Measurements from ENCODE around the gene ROR2.

The ROR2 gene

DNA sequence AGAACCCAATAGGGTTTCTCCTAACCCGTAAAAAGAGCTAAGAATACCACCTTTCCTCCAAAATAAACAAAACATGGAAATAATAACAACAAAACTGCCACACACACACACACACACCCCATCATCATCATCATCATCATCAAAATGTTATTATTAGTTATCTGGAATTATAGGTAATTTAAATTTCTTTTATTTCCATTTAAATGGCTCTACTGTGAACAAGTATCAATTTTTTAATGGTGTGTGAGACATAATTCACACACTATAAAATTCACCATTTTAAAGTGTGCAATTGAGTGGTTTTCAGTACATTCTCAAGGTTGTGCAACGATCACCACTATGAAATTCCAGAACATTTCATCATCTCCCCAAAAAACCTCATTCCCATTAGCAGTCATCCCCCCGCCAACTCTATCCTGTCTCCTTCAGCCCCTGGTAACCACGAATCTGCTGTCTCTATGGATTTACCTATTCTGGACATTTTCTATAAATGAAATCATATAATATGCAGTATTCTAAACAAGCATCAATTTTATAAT lies 172.7 kb downstream of the ROR2 start:
- Mint-ChIP-seq H3K9me3 (no peaks in the 10 kb centered on the region), H3K27me3 (peaks cover 10% of the 10 kb centered on the region), H3K27ac (peak overlapping the region; percentile 71), H3K4me1 (ENCODE audit: low read depth) (peaks cover 49% of the 10 kb centered on the region), H3K4me3 (no peak overlapping the region), H3K36me3 (ENCODE audit: low read depth) (no peaks in the 10 kb centered on the region)
- intact Hi-C loops (cut with micrococcal nuclease): loop anchor here (10.0 kb wide), 1 partner anchor 127 kb away; no protein-coding TSS in a partner anchor

DNA sequence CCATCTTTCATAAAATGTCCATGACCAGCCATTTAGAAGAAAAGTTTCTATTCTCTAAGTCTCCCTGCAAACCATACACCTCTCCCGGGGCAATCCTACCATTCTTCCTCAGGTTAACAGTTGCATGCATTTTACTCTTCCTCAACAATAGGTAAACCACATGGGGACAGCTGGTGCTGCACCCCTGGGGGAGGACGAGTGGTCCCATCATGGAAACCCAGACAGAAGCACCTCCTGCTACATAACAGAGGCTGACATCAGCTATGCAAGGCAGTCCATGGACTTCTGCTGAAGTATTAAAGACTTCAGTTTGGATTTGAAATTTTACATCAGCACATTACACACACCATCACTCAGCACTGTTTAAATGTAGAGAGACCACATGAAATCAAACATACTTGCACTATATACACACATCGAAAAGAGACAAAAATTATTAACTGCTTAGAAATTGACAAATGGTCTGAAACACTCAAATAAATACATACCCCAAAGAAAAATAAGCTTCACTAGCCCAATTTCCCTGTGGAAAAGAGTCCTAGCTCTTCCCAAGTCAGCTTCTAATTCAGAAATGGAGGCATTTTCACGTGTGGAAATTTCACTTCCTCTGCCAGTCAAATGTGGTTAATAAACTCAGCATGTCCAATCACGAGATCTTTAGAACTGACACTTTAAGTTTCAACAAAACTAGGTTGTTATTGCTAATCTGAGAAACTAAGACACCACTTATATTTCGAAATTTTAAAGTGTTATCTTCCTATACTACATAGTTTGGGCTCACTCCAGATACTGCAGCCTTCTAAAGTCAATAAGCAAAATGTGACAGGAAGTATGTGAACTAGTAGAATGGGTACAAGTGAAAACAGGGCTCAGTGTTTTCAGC lies 173.4 kb downstream of the ROR2 start:
- no peaks in the 10 kb centered on the region for H3K36me3 Mint-ChIP-seq (ENCODE audit: low read depth)
- peaks cover 51% of the 10 kb centered on the region for H3K4me1 Mint-ChIP-seq (ENCODE audit: low read depth)
- peak overlapping the region; percentile 58 for H3K4me3 Mint-ChIP-seq
- H3K27ac Mint-ChIP-seq: peak overlapping the region; percentile 71
- intact Hi-C loops (cut with micrococcal nuclease): loop anchor here (10.0 kb wide), 1 partner anchor 128 kb away; no protein-coding TSS in a partner anchor
- H3K27me3 Mint-ChIP-seq: peaks cover 10% of the 10 kb centered on the region
- H3K9me3 Mint-ChIP-seq: no peaks in the 10 kb centered on the region

DNA sequence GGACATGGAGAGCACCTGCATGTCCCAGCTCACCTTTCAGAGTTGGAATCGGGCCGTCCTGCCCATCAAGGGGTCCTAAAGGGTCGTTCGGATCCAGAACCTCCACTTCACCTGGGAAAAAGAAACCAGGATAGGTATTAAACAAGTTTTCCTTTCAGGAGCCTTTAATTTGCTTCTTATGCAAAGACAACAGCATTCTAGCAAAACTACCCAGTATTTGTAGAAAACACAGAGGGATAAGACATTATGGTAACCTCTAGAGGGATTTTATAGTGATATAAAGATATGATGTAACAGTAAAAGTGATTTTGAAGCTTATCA lies 174.4 kb downstream of the ROR2 start:
- H3K27ac Mint-ChIP-seq: peak overlapping the region; percentile 71
- peak overlapping the region; percentile 8 for H3K4me3 Mint-ChIP-seq
- no peaks in the 10 kb centered on the region for H3K36me3 Mint-ChIP-seq (ENCODE audit: low read depth)
- no peaks in the 10 kb centered on the region for H3K9me3 Mint-ChIP-seq
- peaks cover 60% of the 10 kb centered on the region for H3K4me1 Mint-ChIP-seq (ENCODE audit: low read depth)
- H3K27me3 Mint-ChIP-seq: peaks cover 10% of the 10 kb centered on the region
- intact Hi-C loops (cut with micrococcal nuclease): loop anchor here (2.0 to 10.0 kb wide), 2 partner anchors 129 to 175 kb away; partner anchors contain the start of gene ROR2

DNA sequence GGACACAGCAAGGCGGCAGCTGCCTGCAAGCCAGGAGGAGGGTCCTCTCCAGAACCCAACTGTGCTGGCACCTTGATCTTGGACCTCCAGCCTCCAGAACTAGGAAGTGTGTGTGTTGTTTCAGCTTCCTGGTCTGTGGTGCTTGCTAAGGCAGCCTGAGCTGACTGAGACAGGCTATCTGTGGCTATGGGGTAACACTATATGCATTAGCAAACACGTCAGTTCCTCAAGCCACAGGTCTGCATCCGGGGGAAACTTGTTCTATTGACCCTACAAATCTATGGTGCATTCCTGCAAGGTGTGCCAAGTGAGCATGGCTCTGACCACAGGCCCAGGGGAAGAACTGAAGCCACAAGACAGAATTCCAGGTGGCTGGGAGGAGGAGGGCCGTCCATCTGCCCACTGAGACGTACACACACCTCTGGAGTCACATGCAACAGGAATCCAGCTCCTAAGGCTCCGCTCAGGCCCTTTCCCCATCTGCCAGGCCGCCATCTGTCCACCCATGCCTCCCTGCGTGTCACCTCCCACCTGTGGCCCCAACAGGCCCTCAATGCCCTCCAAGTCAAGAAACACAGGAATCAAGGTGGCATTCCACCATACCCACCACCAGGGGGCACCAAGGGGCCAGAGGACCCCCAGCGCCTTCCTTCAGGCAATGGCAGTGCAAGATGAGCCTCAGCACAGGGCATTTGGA lies 174.9 kb downstream of the ROR2 start:
- H3K9me3 Mint-ChIP-seq: no peaks in the 10 kb centered on the region
- no peaks in the 10 kb centered on the region for H3K36me3 Mint-ChIP-seq (ENCODE audit: low read depth)
- intact Hi-C loops (cut with micrococcal nuclease): loop anchor here (2.0 to 10.0 kb wide), 2 partner anchors 130 to 176 kb away; partner anchors contain the start of gene ROR2
- H3K4me1 Mint-ChIP-seq (ENCODE audit: low read depth): peaks cover 65% of the 10 kb centered on the region
- no peak overlapping the region for H3K4me3 Mint-ChIP-seq
- peaks cover 9% of the 10 kb centered on the region for H3K27me3 Mint-ChIP-seq
- peak overlapping the region; percentile 71 for H3K27ac Mint-ChIP-seq

DNA sequence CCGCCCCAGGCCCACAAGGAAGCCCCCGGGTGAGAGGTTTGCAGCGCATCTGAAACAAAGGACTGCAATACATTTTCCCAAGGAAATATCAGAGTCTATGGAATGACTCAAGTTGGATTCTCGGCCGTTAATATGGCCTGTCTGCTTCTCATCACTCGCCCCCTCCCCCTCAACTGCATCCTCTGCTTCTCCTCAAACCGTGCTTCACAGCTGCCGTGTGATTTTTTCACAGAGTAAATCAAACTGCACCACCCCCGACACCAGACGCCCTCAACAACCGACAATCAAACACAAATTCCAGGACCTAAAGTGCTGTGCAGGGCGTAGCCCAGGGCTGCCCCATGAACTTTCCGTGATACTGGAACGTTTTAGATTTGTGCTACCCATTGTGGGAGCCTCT lies 176.9 kb downstream of the ROR2 start:
- H3K4me1 Mint-ChIP-seq (ENCODE audit: low read depth): peaks cover 76% of the 10 kb centered on the region
- peaks cover 16% of the 10 kb centered on the region for H3K27me3 Mint-ChIP-seq
- intact Hi-C loops (cut with micrococcal nuclease): loop anchor here (10.0 kb wide), 1 partner anchor 132 kb away; no protein-coding TSS in a partner anchor
- no peaks in the 10 kb centered on the region for H3K36me3 Mint-ChIP-seq (ENCODE audit: low read depth)
- H3K4me3 Mint-ChIP-seq: no peak overlapping the region
- peak overlapping the region; percentile 71 for H3K27ac Mint-ChIP-seq
- no peaks in the 10 kb centered on the region for H3K9me3 Mint-ChIP-seq

DNA sequence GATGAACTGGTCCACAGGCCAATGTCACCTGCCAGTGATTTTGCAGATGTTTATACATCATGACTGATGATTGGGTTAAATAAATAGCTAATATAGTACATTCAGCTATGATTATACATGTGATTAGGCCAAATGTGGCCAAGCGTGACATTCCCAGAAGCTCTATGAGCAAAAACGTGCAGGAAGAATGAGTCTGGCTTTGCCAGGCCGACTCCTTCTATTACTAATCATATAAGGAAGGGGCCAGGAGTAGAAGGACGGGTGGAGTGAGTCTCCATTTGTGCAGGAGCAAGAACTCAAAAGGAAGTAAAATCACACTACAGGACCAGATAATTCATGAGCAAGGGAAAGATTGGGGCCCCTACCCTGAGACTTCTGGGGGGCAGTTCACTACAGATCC lies 178.2 kb downstream of the ROR2 start:
- intact Hi-C loops (cut with micrococcal nuclease): loop anchor here (10.0 kb wide), 1 partner anchor 133 kb away; no protein-coding TSS in a partner anchor
- peaks cover 21% of the 10 kb centered on the region for H3K27me3 Mint-ChIP-seq

DNA sequence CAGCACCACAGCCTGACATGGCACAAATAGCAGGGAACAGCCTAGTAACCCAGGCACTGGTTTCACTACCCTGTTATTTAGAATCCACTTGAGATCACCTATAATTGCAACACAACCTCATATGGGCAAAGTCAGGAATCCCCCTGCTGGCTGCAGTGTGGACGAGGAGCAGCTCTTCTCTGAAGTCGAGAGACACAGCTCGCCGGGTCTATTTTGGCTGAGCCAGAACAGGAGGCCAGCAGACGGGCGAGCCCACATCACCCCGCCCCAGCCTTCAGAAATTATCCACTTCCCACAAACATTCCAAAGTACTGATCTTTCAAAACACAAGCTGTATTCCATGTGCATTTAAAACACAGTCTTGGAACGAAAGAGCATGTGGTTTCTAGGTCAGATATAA lies 179.0 kb downstream of the ROR2 start:
- H3K9me3 Mint-ChIP-seq: no peaks in the 10 kb centered on the region
- H3K4me3 Mint-ChIP-seq: no peak overlapping the region
- intact Hi-C loops (cut with micrococcal nuclease): loop anchor here (10.0 kb wide), 1 partner anchor 134 kb away; no protein-coding TSS in a partner anchor
- no peaks in the 10 kb centered on the region for H3K36me3 Mint-ChIP-seq (ENCODE audit: low read depth)
- peak overlapping the region; percentile 25 for H3K27ac Mint-ChIP-seq
- peaks cover 21% of the 10 kb centered on the region for H3K27me3 Mint-ChIP-seq
- H3K4me1 Mint-ChIP-seq (ENCODE audit: low read depth): peaks cover 73% of the 10 kb centered on the region

More for the DNA sequence above, 178.2 kb downstream of the ROR2 start:
- peaks cover 73% of the 10 kb centered on the region for H3K4me1 Mint-ChIP-seq (ENCODE audit: low read depth)
- no peaks in the 10 kb centered on the region for H3K9me3 Mint-ChIP-seq
- H3K27ac Mint-ChIP-seq: peak overlapping the region; percentile 25
- no peaks in the 10 kb centered on the region for H3K36me3 Mint-ChIP-seq (ENCODE audit: low read depth)
- no peak overlapping the region for H3K4me3 Mint-ChIP-seq

DNA sequence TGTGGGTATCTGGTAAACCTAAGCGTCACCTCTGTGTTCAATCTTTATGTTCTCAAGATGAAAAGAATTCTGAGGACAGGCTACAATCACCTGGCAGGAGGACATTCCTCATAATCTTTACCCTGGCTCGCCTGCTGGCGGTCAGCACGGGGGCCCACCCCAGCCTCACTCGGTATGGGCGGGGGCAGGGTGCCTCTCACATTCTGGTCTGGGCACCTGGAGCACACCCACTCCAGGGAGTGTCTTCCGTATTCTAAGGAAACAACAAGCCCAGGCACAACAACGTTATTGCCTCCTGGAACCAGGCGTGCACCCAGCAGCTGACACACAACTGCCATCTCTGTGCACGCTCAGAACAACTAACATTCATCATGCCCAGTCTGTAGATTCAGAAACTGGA lies 179.8 kb downstream of the ROR2 start:
- Mint-ChIP-seq H3K27me3 (peaks cover 24% of the 10 kb centered on the region), H3K27ac (peak overlapping the region; percentile 25)

DNA sequence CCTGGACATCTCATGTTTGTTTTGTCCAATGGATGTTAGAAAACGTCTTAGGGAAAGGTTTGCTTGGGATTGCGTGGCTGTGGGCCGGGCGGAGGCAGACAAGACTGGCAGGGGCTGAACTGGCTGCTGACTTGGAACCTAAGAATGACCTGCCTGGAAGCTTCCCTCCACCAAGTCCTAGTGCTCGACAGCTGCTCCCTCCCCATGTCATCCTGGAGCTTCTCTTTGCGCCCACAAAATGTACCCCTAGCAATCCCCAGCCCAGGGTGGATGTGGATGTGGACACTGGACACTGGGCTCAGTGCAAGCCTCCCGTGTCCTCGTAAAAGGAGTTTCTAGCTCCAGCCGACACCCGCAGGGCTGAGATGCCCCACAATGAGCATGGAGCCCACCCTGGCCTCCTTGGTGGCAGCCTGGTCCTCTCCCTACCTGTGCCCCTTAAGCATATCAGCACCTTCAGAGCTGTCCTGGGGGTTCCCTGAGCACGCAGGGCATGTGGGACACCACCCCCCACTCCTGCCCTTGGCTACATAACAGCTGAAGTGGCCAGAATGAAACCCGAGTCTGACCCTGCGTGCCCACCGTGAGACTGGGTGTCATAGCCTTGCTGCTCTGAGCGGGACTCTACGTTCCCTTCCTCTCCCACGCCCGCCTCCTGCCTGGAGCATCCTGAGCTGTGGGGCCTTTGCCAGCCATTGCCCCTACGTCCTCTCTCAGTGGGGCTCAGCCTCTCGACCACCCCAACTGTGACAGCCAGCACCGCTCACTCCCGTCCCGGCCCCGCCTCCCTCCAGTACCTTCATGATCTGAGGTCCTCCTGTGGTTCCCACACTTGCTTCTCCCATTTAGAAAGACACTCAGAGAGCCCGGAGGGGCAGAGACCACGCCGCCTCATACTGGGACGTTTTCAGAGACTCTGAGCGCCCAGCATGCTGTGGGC lies 180.8 kb downstream of the ROR2 start:
- H3K36me3 Mint-ChIP-seq (ENCODE audit: low read depth): no peaks in the 10 kb centered on the region
- intact Hi-C loops (cut with micrococcal nuclease): no loop called here
- peaks cover 11% of the 10 kb centered on the region for H3K9me3 Mint-ChIP-seq
- no peak overlapping the region for H3K4me3 Mint-ChIP-seq
- H3K27ac Mint-ChIP-seq: peak overlapping the region; percentile 25
- H3K27me3 Mint-ChIP-seq: peaks cover 30% of the 10 kb centered on the region
- H3K4me1 Mint-ChIP-seq (ENCODE audit: low read depth): peaks cover 62% of the 10 kb centered on the region

More for the DNA sequence above, 179.8 kb downstream of the ROR2 start:
- Mint-ChIP-seq H3K9me3 (peaks cover 2% of the 10 kb centered on the region), H3K4me1 (ENCODE audit: low read depth) (peaks cover 68% of the 10 kb centered on the region), H3K4me3 (no peak overlapping the region), H3K36me3 (ENCODE audit: low read depth) (no peaks in the 10 kb centered on the region)
- intact Hi-C loops (cut with micrococcal nuclease): loop anchor here (10.0 kb wide), 1 partner anchor 135 kb away; no protein-coding TSS in a partner anchor

DNA sequence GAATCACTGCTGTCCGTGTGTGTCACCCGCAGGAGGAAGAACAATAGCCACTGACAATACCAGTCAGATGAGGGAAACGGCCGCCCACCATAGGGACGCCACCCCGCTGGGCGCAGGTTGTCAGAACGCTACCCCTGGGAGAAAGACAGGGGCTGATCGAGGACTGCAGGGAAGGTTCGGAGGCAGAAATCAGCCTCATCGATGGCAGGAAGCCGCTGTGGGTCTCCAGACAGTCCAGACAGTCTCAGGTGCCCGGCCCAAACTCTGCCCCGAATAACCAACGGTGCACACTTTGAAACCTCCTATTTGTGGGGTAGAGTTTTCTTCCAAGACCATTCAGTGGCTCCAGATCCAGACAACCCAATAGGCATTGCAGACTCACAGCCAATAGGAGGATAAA lies 181.5 kb downstream of the ROR2 start:
- no peak overlapping the region for H3K4me3 Mint-ChIP-seq
- H3K9me3 Mint-ChIP-seq: peaks cover 11% of the 10 kb centered on the region
- H3K27me3 Mint-ChIP-seq: peaks cover 28% of the 10 kb centered on the region
- H3K36me3 Mint-ChIP-seq (ENCODE audit: low read depth): no peaks in the 10 kb centered on the region
- peak overlapping the region; percentile 6 for H3K27ac Mint-ChIP-seq
- intact Hi-C loops (cut with micrococcal nuclease): no loop called here
- peaks cover 57% of the 10 kb centered on the region for H3K4me1 Mint-ChIP-seq (ENCODE audit: low read depth)

DNA sequence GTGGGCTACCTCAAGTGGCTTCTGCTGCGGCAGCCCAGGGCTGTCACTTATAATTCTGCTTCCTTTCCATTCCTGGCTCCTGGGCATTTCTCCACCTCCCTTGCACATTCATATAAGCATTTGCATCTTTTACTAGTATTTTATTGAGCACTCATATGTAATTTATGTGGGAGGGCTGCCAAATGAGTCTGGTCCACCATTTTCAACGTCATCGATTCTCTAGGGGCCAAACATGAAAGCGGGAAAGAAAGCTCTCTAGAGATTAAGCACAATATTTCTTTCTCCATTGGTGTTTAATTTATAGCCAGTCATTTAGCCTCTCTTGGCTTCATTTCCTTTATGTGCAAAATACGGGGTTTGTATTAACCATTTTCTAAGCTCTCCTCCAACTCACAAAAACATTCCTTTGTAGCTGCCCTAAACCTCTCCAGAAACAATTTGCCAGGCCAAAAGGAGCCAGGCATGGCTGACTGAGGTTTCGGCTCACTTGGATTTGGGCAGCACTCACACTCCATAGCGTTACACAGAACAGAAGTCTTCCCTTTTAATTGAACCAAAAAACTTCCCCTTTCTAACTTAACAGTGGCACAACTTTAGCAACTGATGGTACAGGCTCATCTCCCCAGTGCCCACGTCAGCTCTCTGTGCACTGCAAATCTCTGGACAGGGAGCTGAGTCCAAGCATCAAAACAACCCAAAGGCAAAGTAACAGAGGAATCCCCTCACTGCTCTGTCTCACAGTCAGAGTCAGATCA lies 183.5 kb downstream of the ROR2 start:
- Mint-ChIP-seq H3K27me3 (peaks cover 32% of the 10 kb centered on the region), H3K36me3 (ENCODE audit: low read depth) (no peaks in the 10 kb centered on the region), H3K4me1 (ENCODE audit: low read depth) (peaks cover 47% of the 10 kb centered on the region)

DNA sequence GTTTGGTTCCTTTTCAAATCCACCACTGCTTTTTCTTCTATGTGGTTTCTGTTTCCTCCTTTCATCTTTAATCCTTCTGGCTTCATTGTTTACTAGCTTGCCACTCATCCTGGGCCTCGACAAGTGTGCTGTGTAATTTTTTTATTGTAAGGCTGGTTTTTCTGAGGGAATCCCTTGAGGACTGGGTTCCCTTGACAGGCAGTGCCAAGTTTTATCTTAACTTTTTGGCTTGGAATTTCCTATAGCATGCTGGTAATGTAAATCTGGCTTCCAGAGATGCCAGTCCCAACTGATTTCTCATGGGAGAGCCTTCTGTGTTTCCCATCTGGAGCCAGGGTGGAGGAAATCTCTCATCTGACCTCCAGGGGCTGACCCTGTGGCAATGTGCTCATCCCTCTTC lies 184.7 kb downstream of the ROR2 start:
- no peaks in the 10 kb centered on the region for H3K36me3 Mint-ChIP-seq (ENCODE audit: low read depth)
- H3K9me3 Mint-ChIP-seq: peaks cover 11% of the 10 kb centered on the region
- intact Hi-C loops (cut with micrococcal nuclease): no loop called here
- peaks cover 32% of the 10 kb centered on the region for H3K27me3 Mint-ChIP-seq
- no peak overlapping the region for H3K4me3 Mint-ChIP-seq
- H3K4me1 Mint-ChIP-seq (ENCODE audit: low read depth): peaks cover 37% of the 10 kb centered on the region
- no peak overlapping the region for H3K27ac Mint-ChIP-seq

More for the DNA sequence above, 183.5 kb downstream of the ROR2 start:
- Mint-ChIP-seq H3K9me3 (peaks cover 11% of the 10 kb centered on the region), H3K4me3 (no peak overlapping the region), H3K27ac (peak overlapping the region; percentile 65)
- intact Hi-C loops (cut with micrococcal nuclease): no loop called here

Data from dendritic cell treated with granulocyte-macrophage colony-stimulating factor and Interleukin-4, amounts not matched to agents 40 ng/mL and 50 ng/mL, for 4 days (primary cell).